Measurements from ENCODE around the gene BAIAP3.

Gene BAIAP3

DNA sequence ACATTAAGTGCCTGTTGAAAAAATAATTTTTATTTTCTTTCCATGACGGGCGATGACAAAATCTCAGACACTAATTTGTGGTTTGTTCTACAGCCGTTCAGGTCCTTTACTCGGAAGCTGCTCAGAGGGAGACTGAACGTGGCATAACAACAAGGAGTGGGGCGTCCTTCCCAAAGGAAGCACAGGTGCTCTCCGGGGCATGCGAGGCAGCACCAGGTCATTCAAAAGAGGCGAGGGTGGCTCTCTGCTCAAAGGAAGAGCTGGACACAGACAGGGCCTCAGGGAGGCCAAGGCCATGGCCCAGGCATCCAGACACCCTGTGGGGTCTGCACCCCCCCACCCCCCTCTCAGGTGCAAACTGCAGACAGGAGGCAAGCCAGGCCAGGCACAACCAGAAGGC, 64.9 kb downstream of the BAIAP3 start:
- POLR2A ChIA-PET, result no interaction called here

More for the DNA sequence above, 64.9 kb downstream of the BAIAP3 start:
- CTCF ChIA-PET, result no interaction called here
- DNase-seq (ENCODE audit: extremely low spot score), result no peak
- TF ChIP-seq BHLHE40 (IDR thresholded peaks at IDR 0.05; ENCODE audit: borderline replicate concordance), result no peak
- TF ChIP-seq, protein P1, sequence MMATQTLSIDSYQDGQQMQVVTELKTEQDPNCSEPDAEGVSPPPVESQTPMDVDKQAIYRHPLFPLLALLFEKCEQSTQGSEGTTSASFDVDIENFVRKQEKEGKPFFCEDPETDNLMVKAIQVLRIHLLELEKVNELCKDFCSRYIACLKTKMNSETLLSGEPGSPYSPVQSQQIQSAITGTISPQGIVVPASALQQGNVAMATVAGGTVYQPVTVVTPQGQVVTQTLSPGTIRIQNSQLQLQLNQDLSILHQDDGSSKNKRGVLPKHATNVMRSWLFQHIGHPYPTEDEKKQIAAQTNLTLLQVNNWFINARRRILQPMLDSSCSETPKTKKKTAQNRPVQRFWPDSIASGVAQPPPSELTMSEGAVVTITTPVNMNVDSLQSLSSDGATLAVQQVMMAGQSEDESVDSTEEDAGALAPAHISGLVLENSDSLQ (IDR thresholded peaks at IDR 0.05), result no peak
- no peak for TF ChIP-seq ELF4 (IDR thresholded peaks at IDR 0.05)
- no peak for TF ChIP-seq SP1 (IDR thresholded peaks at IDR 0.05)

Data from HEK293T (cell line).